Subcutaneous abdominal adipose tissue (tissue), 5 donors: ENCODE measurements around the gene AVPR2.

Experiments
- H3K27ac ChIP-seq: one replicate; pipeline ENCODE4 v1.7.0; 2013; ENCODE audit warnings: low read depth, mild to moderate bottlenecking, inconsistent platforms, low read length, moderate library complexity
- H3K27me3 ChIP-seq, 5 donors: one replicate each; pipeline ENCODE4 v1.7.0; 2013; ENCODE audit warnings: low read length in 5 of 5, inconsistent platforms in 1 of 5; ENCODE audit not compliant: control insufficient read depth in 5 of 5, insufficient read depth in 4 of 5
- H3K36me3 ChIP-seq, 5 donors: one replicate each; pipeline ENCODE4 v1.7.0; 2013; ENCODE audit warnings: low read length in 5 of 5; ENCODE audit not compliant: control insufficient read depth in 5 of 5, insufficient read depth in 5 of 5
- H3K4me1 ChIP-seq, 5 donors: one replicate each; pipeline ENCODE4 v1.7.0; 2013; ENCODE audit warnings: low read length in 5 of 5, mild to moderate bottlenecking in 3 of 5, moderate library complexity in 1 of 5; ENCODE audit not compliant: control insufficient read depth in 5 of 5, insufficient read depth in 5 of 5
- H3K4me3 ChIP-seq, 5 donors: one replicate each; pipeline ENCODE4 v1.7.0; 2013; ENCODE audit warnings: low read length in 5 of 5, low read depth in 1 of 5
- H3K9ac ChIP-seq, 5 donors: one replicate each; pipeline ENCODE4 v1.7.0; 2013; ENCODE audit warnings: low read length in 5 of 5, mild to moderate bottlenecking in 4 of 5, moderate library complexity in 3 of 5
- H3K9me3 ChIP-seq, 5 donors: one replicate each; pipeline ENCODE4 v1.7.0; 2013; ENCODE audit warnings: low read length in 5 of 5; ENCODE audit not compliant: control insufficient read depth in 5 of 5
- donor health status: healthy.
- donor health status: healthy.
- donor health status: healthy.
- donor health status: healthy.
- donor health status: healthy.

AVPR2 gene

GRCh38 chrX:153878345-153878744 lies 26.1 kb upstream of the AVPR2 start:
- peaks cover 0 to 2% (median 0%) of the 10 kb centered on the region in 5 donors for H3K9me3 ChIP-seq
- no peak overlapping the region for H3K9ac ChIP-seq
- H3K4me1 ChIP-seq = no peaks in the 10 kb centered on the region
- H3K4me3 ChIP-seq = no peak overlapping the region
- H3K27ac ChIP-seq = no peak overlapping the region
- H3K27me3 ChIP-seq = peaks cover 36 to 76% (median 70%) of the 10 kb centered on the region in 5 donors
- H3K36me3 ChIP-seq = no peaks in the 10 kb centered on the region

DNA sequence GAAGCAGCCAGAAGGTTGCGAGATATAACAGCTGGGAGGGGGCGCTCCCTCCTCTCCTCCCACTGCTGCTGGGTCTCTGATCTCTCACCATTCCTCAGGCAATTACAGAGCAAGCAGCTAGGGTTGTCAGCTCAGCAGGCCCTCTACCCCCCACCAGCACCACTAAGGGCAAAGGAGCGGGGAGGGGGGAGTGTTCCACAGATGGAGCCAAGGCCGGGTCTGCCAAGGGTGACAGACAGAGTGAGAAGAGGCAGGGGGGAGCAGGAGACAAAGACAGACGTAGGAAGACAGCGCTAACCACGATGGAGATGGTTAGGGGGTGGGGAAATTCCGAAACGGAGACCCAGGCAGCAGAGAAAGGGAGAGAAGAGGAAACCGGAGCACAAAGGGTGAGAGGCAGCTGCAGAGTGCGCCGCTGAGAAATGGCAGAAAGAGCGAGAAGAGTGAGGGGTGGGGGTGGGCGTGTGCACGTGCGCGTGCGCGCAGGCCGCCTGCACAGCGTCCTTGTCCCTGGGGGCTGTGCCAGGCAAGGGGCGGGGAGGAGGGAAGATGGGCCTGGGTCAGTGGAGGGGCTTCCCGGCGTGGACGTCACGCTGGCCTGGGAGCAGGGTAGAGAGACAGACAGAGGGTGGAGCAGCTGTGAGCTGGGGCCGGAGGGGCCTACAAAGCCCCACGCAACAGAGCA lies 25.4 kb upstream of the AVPR2 start:
- Histone ChIP-seq H3K27me3 (peaks cover 43 to 77% (median 70%) of the 10 kb centered on the region in 5 donors), H3K27ac (no peak overlapping the region), H3K4me3 (no peak overlapping the region), H3K9me3 (peaks cover 0 to 1% (median 0%) of the 10 kb centered on the region in 5 donors), H3K4me1 (no peaks in the 10 kb centered on the region), H3K36me3 (no peaks in the 10 kb centered on the region), H3K9ac (no peak overlapping the region)

DNA sequence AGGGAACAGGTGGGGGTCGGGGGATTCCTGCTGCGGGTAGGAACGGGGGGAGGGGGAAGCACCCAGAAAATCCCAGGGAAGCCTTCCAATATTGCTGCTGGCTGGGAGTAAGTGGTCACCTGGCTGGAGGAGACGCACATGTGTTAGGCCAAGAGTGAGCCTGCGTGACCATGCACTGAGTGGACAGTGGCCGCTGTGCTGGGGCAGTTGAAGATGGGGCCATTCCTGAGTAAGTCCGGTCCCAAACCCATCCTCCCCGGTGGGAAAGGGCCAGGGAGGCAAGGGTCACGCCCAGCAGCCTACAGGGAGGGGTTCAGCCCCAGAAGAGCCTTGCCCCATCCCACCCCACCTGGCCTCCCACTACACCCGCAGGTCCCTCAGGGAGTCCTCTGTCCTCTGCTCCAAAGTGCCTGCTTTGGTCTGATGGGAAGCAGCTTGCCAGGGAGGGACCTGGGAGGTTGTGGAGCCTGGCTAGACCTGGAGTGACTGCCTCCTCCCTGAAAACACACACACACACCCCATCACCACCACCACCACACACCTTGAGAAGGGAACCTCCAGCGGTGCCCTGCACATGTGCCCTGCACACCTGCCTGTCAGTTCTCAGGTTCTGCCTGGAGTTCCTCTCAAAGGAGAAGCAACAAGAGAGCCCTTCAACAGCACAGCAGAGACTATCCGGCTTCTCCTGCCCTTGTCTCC lies 24.6 kb upstream of the AVPR2 start:
- no peaks in the 10 kb centered on the region for H3K4me1 ChIP-seq
- peaks cover 51 to 76% (median 74%) of the 10 kb centered on the region in 5 donors for H3K27me3 ChIP-seq
- no peak overlapping the region for H3K4me3 ChIP-seq

GRCh38 chrX:153880440-153880815 lies 24.0 kb upstream of the AVPR2 start:
- H3K36me3 ChIP-seq = no peaks in the 10 kb centered on the region
- H3K9me3 ChIP-seq = no peaks in the 10 kb centered on the region
- H3K27ac ChIP-seq = no peak overlapping the region
- H3K27me3 ChIP-seq = peaks cover 56 to 82% (median 80%) of the 10 kb centered on the region in 5 donors
- peaks cover 0 to 4% (median 0%) of the 10 kb centered on the region in 5 donors for H3K4me1 ChIP-seq
- no peak overlapping the region for H3K9ac ChIP-seq
- H3K4me3 ChIP-seq = no peak overlapping the region

More for the DNA sequence above, 24.6 kb upstream of the AVPR2 start:
- no peaks in the 10 kb centered on the region for H3K36me3 ChIP-seq
- H3K9ac ChIP-seq = no peak overlapping the region
- H3K9me3 ChIP-seq = no peaks in the 10 kb centered on the region
- H3K27ac ChIP-seq = no peak overlapping the region

DNA sequence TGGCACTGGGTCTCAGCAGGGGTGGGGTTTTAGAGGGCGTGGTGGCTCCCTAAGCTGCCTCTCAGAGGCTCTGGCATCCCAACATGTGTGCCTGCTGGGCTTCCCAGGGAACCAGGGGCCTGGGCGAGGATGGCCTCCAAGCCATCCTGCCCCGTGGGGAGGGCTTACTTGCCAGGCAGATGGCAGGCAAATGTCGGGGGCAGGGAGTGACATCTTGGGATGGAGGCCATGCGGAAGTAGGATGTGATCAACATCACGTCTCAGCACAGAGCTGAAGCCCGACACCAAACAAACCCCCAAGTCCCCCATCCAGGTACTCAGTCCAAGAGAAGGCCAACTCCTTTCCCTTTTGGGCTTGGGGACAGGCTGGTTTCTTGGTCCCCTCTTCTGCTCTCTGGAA lies 23.2 kb upstream of the AVPR2 start:
- Histone ChIP-seq H3K4me1 (peaks cover 0 to 6% (median 0%) of the 10 kb centered on the region in 5 donors), H3K27ac (no peak overlapping the region), H3K27me3 (peaks cover 55 to 81% (median 78%) of the 10 kb centered on the region in 5 donors)

DNA sequence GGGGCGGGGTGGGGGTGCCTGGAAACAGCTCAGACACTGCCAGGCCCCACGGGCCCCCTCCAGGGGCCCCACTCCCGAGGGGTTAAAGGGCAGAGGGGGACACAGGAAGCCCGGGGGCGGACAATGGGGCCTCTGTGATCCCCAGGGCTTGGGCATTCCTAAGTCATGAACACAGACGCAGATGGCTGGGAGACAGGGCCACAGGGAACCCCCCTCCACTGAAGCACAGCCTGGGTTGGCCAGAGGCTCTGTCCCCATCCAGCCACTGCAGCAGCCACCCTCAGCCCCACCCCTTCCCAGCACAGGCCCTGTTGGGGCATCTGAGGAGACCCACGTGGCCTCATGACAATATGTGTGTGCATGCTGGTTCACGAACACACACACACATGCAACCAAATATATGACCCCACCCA lies 22.4 kb upstream of the AVPR2 start:
- Histone ChIP-seq H3K27me3 (peaks cover 60 to 87% (median 85%) of the 10 kb centered on the region in 5 donors), H3K9ac (no peak overlapping the region)

More for the DNA sequence above, 23.2 kb upstream of the AVPR2 start:
- H3K9ac ChIP-seq = no peak overlapping the region
- H3K36me3 ChIP-seq = no peaks in the 10 kb centered on the region
- no peak overlapping the region for H3K4me3 ChIP-seq
- no peaks in the 10 kb centered on the region for H3K9me3 ChIP-seq

DNA sequence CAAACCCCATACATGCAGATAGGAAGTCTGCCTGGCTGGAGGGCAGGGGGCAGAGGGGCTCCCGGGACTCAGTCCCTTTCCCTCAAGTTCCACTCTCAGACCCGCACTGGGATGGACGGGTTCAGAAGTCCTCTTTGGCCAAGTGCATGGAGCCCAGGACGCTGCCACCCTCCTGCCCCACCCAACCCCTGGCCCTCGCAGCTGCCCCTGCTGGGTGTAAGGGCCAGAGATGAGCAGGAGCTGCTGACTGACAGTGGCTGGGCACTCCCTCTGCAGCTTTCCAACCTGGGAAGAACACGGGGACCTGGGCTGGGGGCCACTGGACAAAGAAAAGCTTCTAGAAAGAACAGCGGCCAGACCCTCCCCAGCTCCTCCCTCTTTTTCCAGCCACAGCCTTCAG lies 21.9 kb upstream of the AVPR2 start:
- Histone ChIP-seq H3K9ac (no peak overlapping the region), H3K4me1 (peaks cover 0 to 6% (median 0%) of the 10 kb centered on the region in 5 donors), H3K27ac (no peak overlapping the region), H3K4me3 (no peak overlapping the region), H3K36me3 (no peaks in the 10 kb centered on the region), H3K9me3 (no peaks in the 10 kb centered on the region), H3K27me3 (peaks cover 58 to 91% (median 90%) of the 10 kb centered on the region in 5 donors)

More for the DNA sequence above, 22.4 kb upstream of the AVPR2 start:
- Histone ChIP-seq H3K36me3 (no peaks in the 10 kb centered on the region), H3K27ac (no peak overlapping the region), H3K4me1 (peaks cover 0 to 6% (median 0%) of the 10 kb centered on the region in 5 donors), H3K4me3 (no peak overlapping the region), H3K9me3 (no peaks in the 10 kb centered on the region)

DNA sequence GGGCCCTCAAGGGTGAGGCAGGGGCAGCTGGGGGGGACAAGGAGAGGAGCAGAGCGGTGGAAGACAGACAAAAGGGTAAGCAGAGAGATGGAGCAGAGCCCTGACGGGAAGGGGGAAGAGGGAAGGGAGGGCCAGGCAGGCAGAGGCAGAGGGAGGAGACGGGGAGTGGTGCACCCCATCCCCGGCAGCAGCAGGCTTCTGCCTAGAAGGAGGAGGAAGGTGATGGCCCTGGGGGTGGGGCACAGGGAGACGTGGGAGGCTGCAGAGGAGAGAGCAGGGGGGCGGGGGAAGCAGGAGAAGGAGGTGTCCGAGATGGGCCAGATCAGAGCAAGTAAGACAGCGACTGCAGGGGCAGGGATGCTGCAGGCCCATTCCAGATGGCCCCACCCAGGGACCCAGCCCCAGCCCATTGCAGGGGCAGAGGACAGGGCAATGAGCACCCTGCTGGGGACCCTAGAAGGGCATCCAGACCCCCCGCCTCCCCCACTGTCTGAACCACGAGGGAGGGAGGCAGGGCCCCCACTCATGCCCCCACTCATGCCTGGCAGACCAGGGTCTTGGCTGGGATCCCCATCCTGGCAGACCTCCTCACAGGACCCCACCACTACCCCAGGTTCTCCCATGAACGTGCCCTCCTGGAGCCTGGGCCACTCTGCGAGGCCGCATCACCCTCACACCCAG lies 21.2 kb upstream of the AVPR2 start:
- Histone ChIP-seq H3K4me3 (no peak overlapping the region), H3K36me3 (no peaks in the 10 kb centered on the region), H3K9ac (no peak overlapping the region), H3K27me3 (peaks cover 51 to 94% (median 90%) of the 10 kb centered on the region in 5 donors), H3K4me1 (peaks cover 0 to 6% (median 0%) of the 10 kb centered on the region in 5 donors), H3K27ac (no peak overlapping the region), H3K9me3 (no peaks in the 10 kb centered on the region)

DNA sequence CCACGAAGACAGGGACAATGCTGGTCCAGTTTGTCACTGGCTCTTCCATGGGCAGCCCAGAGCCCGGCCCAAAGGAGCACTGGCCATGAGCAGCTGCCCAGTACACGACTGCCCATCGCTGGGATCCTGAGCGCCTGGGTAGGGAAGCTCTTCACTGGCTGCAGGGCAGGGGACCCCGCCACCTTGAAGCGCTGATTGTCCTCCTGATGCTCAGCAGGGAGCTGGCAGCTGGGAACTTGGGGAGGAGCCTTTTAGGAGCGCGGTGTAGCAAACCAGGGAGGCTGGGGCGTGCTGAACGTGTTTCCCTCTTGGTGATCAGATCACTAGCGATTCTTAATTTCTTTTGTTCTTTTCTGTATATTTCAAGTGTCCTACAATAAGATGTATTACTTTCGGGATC lies 20.3 kb upstream of the AVPR2 start:
- no peak overlapping the region for H3K27ac ChIP-seq
- H3K4me1 ChIP-seq = peaks cover 0 to 6% (median 0%) of the 10 kb centered on the region in 5 donors
- no peak overlapping the region for H3K9ac ChIP-seq
- peaks cover 46 to 88% (median 83%) of the 10 kb centered on the region in 5 donors for H3K27me3 ChIP-seq
- H3K9me3 ChIP-seq = peaks cover 0 to 2% (median 0%) of the 10 kb centered on the region in 5 donors
- H3K4me3 ChIP-seq = no peak overlapping the region
- no peaks in the 10 kb centered on the region for H3K36me3 ChIP-seq

GRCh38 chrX:153884590-153884989 lies 19.9 kb upstream of the AVPR2 start:
- peaks cover 0 to 4% (median 0%) of the 10 kb centered on the region in 5 donors for H3K9me3 ChIP-seq
- no peaks in the 10 kb centered on the region for H3K36me3 ChIP-seq
- H3K27ac ChIP-seq = no peak overlapping the region
- no peak overlapping the region for H3K4me3 ChIP-seq
- peaks cover 46 to 83% (median 79%) of the 10 kb centered on the region in 5 donors for H3K27me3 ChIP-seq
- no peak overlapping the region for H3K9ac ChIP-seq
- peaks cover 0 to 6% (median 0%) of the 10 kb centered on the region in 5 donors for H3K4me1 ChIP-seq
